Esophagus muscularis mucosa (tissue), 3 donors: ENCODE data around the gene AGFG1.
"Not testable (repeated sequence)": the region's sequence is repeated elsewhere in the genome, so short reads cannot be mapped to it uniquely, and the experiment has no call there.

Source experiments
- POLR2AphosphoS5 ChIP-seq, 2 donors: sonication (generic); formaldehyde crosslinking; IDR thresholded peaks; one replicate each; pipeline ENCODE4 v1.6.1; 2017; ENCODE audit warnings: antibody characterized with exemption in 2 of 2
- TF ChIP-seq, protein P1 (sequence below), 3 experiments: fragments of 200-600 bp in 2 of 3; fragments of 450-650 bp in 1 of 3; sonication (generic) in 2 of 3; IDR thresholded peaks; one replicate each; pipeline ENCODE4 v1.5.1; 2017 to 2019; ENCODE audit warnings: antibody characterized with exemption in 3 of 3, mild to moderate bottlenecking in 2 of 3, moderate library complexity in 1 of 3

- TF ChIP-seq, protein P1, sequence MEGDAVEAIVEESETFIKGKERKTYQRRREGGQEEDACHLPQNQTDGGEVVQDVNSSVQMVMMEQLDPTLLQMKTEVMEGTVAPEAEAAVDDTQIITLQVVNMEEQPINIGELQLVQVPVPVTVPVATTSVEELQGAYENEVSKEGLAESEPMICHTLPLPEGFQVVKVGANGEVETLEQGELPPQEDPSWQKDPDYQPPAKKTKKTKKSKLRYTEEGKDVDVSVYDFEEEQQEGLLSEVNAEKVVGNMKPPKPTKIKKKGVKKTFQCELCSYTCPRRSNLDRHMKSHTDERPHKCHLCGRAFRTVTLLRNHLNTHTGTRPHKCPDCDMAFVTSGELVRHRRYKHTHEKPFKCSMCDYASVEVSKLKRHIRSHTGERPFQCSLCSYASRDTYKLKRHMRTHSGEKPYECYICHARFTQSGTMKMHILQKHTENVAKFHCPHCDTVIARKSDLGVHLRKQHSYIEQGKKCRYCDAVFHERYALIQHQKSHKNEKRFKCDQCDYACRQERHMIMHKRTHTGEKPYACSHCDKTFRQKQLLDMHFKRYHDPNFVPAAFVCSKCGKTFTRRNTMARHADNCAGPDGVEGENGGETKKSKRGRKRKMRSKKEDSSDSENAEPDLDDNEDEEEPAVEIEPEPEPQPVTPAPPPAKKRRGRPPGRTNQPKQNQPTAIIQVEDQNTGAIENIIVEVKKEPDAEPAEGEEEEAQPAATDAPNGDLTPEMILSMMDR (IDR thresholded peaks at IDR 0.05) = not testable (repeated sequence)
- TF ChIP-seq POLR2AphosphoS5 (IDR thresholded peaks at IDR 0.05) = not testable (repeated sequence)
Measured at GRCh38 chr2:227598835-227599503, 127.0 kb downstream of the AGFG1 start, which contains the start of gene SCYGR2.
